ACC112 (cell line): ENCODE results near the gene TRAM1L1.

Source experiments
- H2AFZ ChIP-seq: fragments of 200-600 bp; sonication (generic); one replicate; pipeline ENCODE4 v1.6.0; 2017; ENCODE audit warnings: antibody characterized with exemption, low read length; ENCODE audit not compliant: unreplicated experiment
- H3K27ac ChIP-seq: fragments of 200-600 bp; sonication (generic); 2 replicates; pipeline ENCODE4 v1.5.1; 2014; ENCODE audit warnings: low read depth, mild to moderate bottlenecking, antibody characterized with exemption, low read length, moderate library complexity
- H3K27me3 ChIP-seq: fragments of 200-600 bp; sonication (generic); 2 replicates; pipeline ENCODE4 v1.6.1; 2014; ENCODE audit warnings: mild to moderate bottlenecking, antibody characterized with exemption, low read length, moderate library complexity, mixed read lengths; ENCODE audit not compliant: insufficient read depth
- H3K36me3 ChIP-seq: fragments of 200-600 bp; sonication (generic); 2 replicates; pipeline ENCODE4 v1.6.1; 2016; ENCODE audit warnings: mild to moderate bottlenecking, antibody characterized with exemption, low read length, moderate library complexity, mixed read lengths; ENCODE audit not compliant: insufficient read depth
- H3K4me1 ChIP-seq: fragments of 200-600 bp; sonication (generic); one replicate; pipeline ENCODE4 v1.6.1; 2016; ENCODE audit warnings: low read length, mixed read lengths; ENCODE audit not compliant: insufficient read depth, unreplicated experiment, control insufficient read depth
- H3K4me3 ChIP-seq: fragments of 200-600 bp; sonication (generic); 2 replicates; pipeline ENCODE4 v1.5.1; 2014; ENCODE audit warnings: mild to moderate bottlenecking, low read depth, low read length
- H3K79me2 ChIP-seq: fragments of 200-600 bp; sonication (generic); one replicate; pipeline ENCODE4 v1.6.0; 2016; ENCODE audit warnings: low read length; ENCODE audit not compliant: control insufficient read depth, unreplicated experiment, insufficient read depth

TRAM1L1 gene

GRCh38 chr4:117084866-117085701 lies at the start of gene TRAM1L1:
Gene TRAM1L1, minus strand, starts transcription at chr4:117085576. Its CDS starts 183 bp downstream, at chr4:117085393.
- Histone ChIP-seq H3K4me3 (peak within 1 kb of the TSS; percentile 81), H3K79me2 (no peaks in the 10 kb centered on the region), H3K27me3 (no peaks in the 10 kb centered on the region), H2AFZ (peak within 1 kb of the TSS; percentile 83), H3K36me3 (no peaks in the 10 kb centered on the region), H3K27ac (no peak within 1 kb of the TSS), H3K4me1 (no peaks in the 10 kb centered on the region)

DNA sequence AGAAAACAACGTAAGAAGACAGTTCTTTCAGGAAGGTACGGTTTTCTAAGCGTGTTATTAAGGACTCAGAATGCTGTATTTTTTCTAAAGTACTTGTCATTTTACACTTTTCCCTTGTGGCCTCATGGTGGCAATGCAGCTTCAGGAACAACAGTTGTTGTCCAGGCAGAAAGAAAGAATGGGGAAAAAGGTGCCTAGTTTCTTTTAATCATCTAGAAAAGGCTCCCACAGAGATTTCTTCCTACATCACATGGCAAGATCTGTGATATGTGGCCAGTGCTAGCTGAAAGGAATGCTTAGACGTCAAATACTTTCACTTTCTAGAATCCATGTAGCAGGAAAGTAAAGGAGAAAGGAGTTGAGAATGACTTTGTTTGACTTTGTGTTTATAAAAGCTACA lies 49.0 kb upstream of the TRAM1L1 start:
- Histone ChIP-seq H3K27ac (no peak overlapping the region), H2AFZ (peak overlapping the region; percentile 45), H3K36me3 (no peaks in the 10 kb centered on the region), H3K4me3 (peak overlapping the region; percentile 14; the same call in 1 of the 2 replicates), H3K79me2 (no peaks in the 10 kb centered on the region), H3K27me3 (no peaks in the 10 kb centered on the region), H3K4me1 (no peaks in the 10 kb centered on the region)

- Histone ChIP-seq H2AFZ (no peak overlapping the region), H3K27me3 (no peaks in the 10 kb centered on the region), H3K27ac (no peak overlapping the region), H3K79me2 (no peaks in the 10 kb centered on the region), H3K36me3 (no peaks in the 10 kb centered on the region), H3K4me1 (no peaks in the 10 kb centered on the region), H3K4me3 (no peak overlapping the region)
Measured at GRCh38 chr4:117096886-117097285, 11.5 kb upstream of the TRAM1L1 start.

DNA sequence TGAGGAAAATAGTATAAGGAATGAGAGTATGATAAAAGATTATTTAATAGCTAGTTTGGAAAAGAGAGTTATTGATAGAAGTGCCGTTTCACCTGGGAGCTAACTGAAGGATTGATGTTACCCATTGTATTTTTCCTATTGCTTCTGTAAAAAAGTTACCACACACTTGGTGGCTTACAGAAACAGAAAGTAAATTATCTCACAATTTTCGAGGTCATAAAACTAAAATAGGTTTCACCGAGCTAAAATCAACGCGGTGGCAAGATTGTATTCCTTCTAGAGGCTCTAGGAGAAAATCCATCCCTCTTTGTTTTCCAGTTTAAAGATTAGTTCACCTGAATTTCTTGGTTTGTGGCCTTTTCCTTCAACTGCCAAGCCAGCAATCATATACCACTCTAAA lies 11.1 kb upstream of the TRAM1L1 start:
- Histone ChIP-seq H3K4me1 (no peaks in the 10 kb centered on the region), H2AFZ (no peak overlapping the region), H3K36me3 (no peaks in the 10 kb centered on the region), H3K79me2 (no peaks in the 10 kb centered on the region), H3K4me3 (no peak overlapping the region), H3K27me3 (no peaks in the 10 kb centered on the region), H3K27ac (no peak overlapping the region)

DNA sequence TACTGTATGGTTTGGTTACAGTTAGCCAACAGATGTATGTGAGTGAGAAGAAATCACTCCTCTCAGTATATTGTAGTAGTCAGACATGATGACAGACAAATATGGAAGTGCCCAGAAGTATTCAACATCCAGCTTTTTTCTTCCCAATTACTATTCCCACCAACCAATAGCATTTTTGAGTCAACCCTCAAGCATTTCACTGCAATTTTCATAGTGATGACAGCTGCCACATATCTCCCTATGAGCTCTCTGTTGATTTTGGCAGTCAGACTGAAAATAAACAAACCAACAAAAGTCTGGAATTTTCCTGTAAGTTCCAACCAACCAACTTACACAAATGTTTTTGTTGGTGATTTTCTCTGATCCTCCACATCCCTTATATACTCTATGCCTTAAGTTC lies 8.2 kb upstream of the TRAM1L1 start:
- Histone ChIP-seq H3K27me3 (no peaks in the 10 kb centered on the region), H3K36me3 (no peaks in the 10 kb centered on the region), H2AFZ (no peak overlapping the region), H3K4me3 (no peak overlapping the region), H3K4me1 (no peaks in the 10 kb centered on the region), H3K79me2 (no peaks in the 10 kb centered on the region), H3K27ac (no peak overlapping the region)

GRCh38 chr4:117077760-117078159 lies 7.6 kb downstream of the TRAM1L1 start:
- H3K36me3 ChIP-seq, result no peaks in the 10 kb centered on the region
- H3K4me3 ChIP-seq, result no peak overlapping the region
- H3K27me3 ChIP-seq, result no peaks in the 10 kb centered on the region
- H3K4me1 ChIP-seq, result no peaks in the 10 kb centered on the region
- no peak overlapping the region for H2AFZ ChIP-seq
- H3K79me2 ChIP-seq, result no peaks in the 10 kb centered on the region
- H3K27ac ChIP-seq, result no peak overlapping the region

DNA sequence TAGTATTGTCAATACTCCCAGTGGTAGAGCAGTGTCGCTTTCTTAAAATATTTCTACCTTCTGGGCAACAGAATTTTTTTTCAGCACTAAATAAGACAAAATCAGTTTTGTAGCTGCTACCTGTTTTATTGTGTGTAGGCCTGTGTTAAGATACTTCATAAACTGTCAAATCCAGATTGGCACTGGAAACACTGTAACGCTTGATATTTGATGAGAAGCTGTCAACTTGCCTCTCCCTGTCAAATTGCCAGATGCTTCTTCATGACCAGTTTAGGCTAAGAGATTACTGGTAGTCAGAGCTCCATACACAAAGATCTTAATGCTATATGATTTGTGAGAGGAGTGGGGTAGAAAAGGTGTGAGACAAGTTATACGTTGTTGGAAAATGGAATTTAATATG lies 17.3 kb downstream of the TRAM1L1 start:
- Histone ChIP-seq H2AFZ (no peak overlapping the region), H3K4me3 (no peak overlapping the region), H3K27me3 (no peaks in the 10 kb centered on the region), H3K27ac (no peak overlapping the region), H3K36me3 (no peaks in the 10 kb centered on the region), H3K79me2 (no peaks in the 10 kb centered on the region), H3K4me1 (no peaks in the 10 kb centered on the region)

DNA sequence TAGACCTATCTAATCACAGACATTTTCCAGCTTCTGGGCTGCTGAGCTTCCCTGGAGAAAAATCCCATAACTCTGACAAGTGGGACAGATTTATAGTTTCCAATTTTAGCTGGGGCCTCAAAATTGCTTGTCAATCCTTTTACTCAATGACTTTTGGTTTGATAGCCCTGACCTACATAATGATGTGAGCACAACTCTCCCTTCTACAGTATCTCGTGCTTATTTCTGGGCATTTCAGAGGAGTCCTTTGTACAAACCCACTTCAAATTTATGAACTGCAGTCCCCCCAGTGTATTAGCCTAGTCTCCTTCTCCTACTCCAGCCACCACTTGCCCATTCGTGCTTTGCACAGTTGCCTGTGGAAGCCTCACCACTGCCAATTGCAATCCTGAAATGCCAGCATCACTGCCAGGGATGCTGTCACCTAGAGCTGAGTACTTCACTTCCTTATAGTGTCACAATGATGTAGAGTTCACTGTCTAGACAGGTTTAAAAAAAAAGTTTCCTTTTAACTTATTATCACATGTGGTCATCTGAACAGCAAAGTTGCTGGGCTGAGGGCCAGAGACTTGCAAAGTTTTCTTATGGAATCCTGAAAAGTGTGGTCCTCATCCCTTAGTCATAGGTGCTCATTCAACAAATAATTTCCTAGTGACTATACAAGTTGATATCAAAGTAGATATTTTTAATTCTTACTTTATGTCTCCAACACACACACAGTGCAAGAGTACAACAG lies 21.2 kb downstream of the TRAM1L1 start:
- Histone ChIP-seq H3K4me1 (no peaks in the 10 kb centered on the region), H3K4me3 (no peak overlapping the region), H3K27ac (no peak overlapping the region), H2AFZ (no peak overlapping the region), H3K79me2 (no peaks in the 10 kb centered on the region), H3K36me3 (no peaks in the 10 kb centered on the region), H3K27me3 (no peaks in the 10 kb centered on the region)

- Histone ChIP-seq H3K4me1 (no peaks in the 10 kb centered on the region), H3K36me3 (no peaks in the 10 kb centered on the region), H3K79me2 (no peaks in the 10 kb centered on the region), H3K27ac (no peak overlapping the region), H3K4me3 (no peak overlapping the region), H2AFZ (no peak overlapping the region), H3K27me3 (no peaks in the 10 kb centered on the region)
Measured at GRCh38 chr4:117042962-117043361, 42.4 kb downstream of the TRAM1L1 start.
